Measurements from ENCODE around the gene PNP.

The PNP gene

DNA sequence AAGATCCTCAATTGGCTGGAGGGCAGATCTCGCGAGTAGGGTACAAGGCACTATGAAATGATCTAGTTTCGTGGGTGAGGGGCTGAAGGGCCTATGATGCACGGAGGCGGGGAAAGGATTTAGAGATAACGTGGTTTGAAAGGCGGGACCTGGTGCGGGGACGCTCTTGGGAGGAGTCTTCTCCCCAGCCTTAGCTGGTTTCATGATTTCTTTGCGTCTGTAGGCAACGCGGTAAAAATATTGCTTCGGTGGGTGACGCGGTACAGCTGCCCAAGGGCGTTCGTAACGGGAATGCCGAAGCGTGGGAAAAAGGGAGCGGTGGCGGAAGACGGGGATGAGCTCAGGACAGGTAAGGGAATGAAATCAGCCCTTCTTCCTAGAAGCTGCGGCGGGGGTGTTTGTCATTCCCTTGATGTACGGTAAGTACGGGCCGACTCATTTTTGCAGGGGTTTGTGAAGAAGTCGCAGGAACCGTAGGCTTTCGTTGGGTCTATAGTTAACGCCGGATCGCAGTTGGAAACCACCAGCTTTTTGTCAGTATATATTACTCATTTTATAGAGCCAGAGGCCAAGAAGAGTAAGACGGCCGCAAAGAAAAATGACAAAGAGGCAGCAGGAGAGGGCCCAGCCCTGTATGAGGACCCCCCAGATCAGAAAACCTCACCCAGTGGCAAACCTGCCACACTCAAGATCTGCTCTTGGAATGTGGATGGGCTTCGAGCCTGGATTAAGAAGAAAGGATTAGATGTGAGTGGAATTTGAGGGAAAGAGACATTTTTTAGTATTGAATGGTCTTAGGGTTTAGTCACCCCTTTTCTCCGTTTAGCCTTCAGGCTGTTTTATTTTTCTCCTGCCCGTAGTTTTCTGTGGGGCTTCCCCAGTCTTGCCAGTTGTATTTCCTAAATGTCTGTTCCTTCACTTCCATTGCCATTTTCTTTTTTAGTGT, 13.6 kb upstream of the PNP start:
- peak overlapping the region; percentile 92 for H3K4me3 ChIP-seq (replicated peaks; ENCODE audit: low read depth, low read length)
- DNase-seq (ENCODE audit: low read depth) = peak; percentile 90

DNA sequence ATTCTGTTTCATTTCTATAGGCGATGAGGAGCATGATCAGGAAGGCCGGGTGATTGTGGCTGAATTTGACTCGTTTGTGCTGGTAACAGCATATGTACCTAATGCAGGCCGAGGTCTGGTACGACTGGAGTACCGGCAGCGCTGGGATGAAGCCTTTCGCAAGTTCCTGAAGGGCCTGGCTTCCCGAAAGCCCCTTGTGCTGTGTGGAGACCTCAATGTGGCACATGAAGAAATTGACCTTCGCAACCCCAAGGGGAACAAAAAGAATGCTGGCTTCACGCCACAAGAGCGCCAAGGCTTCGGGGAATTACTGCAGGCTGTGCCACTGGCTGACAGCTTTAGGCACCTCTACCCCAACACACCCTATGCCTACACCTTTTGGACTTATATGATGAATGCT, 12.2 kb upstream of the PNP start:
- no peak for DNase-seq (ENCODE audit: low read depth)
- TF ChIP-seq, protein P1, sequence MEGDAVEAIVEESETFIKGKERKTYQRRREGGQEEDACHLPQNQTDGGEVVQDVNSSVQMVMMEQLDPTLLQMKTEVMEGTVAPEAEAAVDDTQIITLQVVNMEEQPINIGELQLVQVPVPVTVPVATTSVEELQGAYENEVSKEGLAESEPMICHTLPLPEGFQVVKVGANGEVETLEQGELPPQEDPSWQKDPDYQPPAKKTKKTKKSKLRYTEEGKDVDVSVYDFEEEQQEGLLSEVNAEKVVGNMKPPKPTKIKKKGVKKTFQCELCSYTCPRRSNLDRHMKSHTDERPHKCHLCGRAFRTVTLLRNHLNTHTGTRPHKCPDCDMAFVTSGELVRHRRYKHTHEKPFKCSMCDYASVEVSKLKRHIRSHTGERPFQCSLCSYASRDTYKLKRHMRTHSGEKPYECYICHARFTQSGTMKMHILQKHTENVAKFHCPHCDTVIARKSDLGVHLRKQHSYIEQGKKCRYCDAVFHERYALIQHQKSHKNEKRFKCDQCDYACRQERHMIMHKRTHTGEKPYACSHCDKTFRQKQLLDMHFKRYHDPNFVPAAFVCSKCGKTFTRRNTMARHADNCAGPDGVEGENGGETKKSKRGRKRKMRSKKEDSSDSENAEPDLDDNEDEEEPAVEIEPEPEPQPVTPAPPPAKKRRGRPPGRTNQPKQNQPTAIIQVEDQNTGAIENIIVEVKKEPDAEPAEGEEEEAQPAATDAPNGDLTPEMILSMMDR (IDR thresholded peaks at IDR 0.05; ENCODE audit: low read length, missing control alignments) = no peak
- H3K4me3 ChIP-seq (replicated peaks; ENCODE audit: low read depth, low read length) = no peak overlapping the region

More for the DNA sequence above, 13.6 kb upstream of the PNP start:
- TF ChIP-seq, protein P1 (IDR thresholded peaks at IDR 0.05; ENCODE audit: low read length, missing control alignments) = no peak

DNA sequence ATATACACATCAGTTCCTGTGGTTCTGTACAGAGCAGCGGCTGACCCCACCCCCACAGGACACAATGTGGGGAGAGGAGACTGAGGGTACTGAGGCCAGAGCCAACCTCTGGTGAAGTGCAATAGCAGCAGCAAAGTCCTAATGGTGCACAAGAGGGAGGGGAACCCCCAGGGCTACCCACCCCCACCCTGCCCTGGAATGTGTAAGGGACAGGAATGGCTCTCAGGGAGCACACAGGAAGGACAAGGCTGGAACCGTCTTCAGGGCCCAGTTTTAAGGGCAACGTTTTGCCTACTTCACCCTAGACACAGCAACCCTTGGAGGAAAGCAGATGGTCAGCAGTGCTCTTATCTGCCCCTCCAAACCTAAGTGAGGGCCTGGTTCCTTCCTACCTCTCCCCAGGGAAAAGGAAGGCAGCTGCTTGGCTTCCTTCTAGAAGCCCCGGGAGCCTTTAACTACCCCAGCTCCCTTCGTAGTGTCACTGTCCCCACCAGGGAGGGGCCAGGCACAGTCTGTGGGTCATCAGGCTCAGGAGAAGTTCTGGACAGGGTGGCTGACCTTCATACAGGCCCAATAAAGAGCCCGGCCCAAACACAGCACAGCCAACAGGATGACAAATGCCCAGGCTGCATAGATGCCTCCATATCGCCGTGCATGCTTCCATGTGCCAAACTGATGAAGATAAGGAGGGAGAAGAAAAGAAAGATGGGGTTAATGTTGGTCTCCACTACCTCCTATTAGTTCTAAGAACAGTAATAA, 11.0 kb upstream of the PNP start:
- H3K4me3 ChIP-seq (replicated peaks; ENCODE audit: low read depth, low read length) = no peak overlapping the region
- no peak for DNase-seq (ENCODE audit: low read depth)
- TF ChIP-seq, protein P1 (IDR thresholded peaks at IDR 0.05; ENCODE audit: low read length, missing control alignments) = no peak

DNA sequence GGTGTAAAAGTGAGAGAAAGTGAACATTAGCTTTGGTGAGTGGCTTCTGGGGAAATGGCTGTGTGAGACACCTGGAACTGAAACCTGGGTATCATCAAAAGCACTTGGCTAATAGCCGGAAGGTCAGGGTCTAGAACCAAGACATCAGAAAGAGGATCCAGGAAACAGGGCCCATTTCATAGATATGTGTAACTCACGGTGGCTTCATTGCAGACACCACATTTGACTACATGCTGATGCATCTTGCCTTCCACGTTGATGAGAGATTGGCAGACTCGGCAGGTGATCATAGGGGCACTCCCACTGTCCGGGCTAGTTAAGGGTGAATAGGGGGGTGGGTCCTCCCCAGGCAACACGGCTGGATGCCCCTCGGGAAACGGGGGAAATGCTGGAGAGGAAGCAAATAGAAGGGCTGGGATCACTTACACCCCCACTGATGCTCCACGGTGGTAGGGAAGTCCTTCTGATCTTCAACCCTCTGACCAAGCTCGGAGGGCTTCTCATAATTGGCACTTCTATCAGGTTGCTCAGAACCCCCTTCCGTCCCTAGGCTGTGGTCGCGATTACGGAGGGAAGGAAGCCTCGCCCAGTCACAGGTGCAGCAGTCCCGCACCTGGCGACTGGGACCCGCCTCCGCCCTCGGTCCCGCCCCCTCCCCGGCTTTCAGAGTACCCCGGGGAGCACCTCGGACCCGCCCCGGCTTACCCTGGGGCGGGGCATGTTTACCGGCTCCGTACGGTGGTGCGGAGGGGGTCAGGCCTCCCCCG, 8.6 kb upstream of the PNP start:
- DNase-seq (ENCODE audit: low read depth) = no peak
- H3K4me3 ChIP-seq (replicated peaks; ENCODE audit: low read depth, low read length) = peak overlapping the region; percentile 89
- TF ChIP-seq, protein P1 (IDR thresholded peaks at IDR 0.05; ENCODE audit: low read length, missing control alignments) = no peak

DNA sequence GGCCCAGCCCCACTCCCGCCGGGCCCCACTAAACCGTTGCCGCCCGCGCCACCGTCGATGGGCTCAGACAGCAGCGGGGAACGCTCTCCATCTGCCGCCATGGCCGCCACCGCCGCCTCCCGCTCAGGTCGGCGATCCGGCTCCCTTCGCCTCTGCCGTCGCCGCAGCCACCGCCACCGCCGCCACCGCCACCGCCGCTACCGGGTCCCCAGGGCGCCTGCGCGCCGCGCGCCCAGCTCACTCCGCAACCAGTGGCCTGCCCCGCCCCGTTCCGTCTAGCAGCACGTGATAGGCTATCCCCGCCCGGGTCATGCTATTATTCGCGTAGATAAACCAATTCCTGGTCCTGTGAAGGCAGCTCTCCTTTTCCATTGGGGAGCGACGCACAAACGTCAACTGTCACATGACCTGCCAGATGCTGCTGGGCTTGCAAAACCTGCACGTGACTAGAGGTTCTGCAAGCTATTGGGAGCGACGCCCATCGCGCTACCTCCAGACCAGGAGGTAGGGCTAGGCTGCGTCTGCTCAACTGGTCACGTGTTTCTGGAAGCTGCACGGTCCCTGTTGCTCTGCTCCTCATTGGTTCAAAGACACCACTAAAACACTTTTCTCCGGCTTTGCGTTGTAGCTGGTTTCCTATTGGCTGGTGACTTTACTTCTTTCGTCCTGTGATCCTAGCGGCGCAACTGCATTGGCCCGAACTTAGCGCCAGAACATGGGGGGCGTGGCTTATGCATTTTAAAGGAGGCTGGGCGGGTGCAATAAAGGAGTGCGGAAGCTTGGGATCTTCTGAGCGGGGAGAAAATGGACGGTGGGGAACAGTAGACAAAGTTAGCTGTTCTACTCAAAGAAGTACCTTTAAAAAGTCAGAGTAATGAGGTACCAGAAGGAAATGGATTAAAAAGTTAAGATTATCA, 7.7 kb upstream of the PNP start, which contains the start of gene PIP4P1:
PIP4P1 (minus strand) TSS at position 210 of the 917 bp plus-strand sequence; CDS start at position 101, 109 bp downstream.
- TF ChIP-seq, protein P1 (IDR thresholded peaks at IDR 0.05; ENCODE audit: low read length, missing control alignments) = no peak
- DNase-seq (ENCODE audit: low read depth) = peak; percentile 100
- peak within 1 kb of the TSS; percentile 89 for H3K4me3 ChIP-seq (replicated peaks; ENCODE audit: low read depth, low read length)
